Neural cell (in vitro differentiated cells): ENCODE results near the gene ZFR.

Experiments used
- EP300 ChIP-seq: fragments of 450-650 bp; conservative IDR thresholded peaks from 2 replicates; pipeline ENCODE4 v1.6.1; 2014; ENCODE audit warnings: antibody characterized with exemption, mild to moderate bottlenecking, moderate library complexity; ENCODE audit not compliant: poor library complexity, severe bottlenecking
- EZH2 ChIP-seq: fragments of 200-600, 300-800 bp; shearing (Covaris generic), sonication (generic); IDR thresholded peaks from 2 replicates; pipeline ENCODE4 v1.6.1; 2014; ENCODE audit warnings: antibody characterized with exemption, low read length, borderline replicate concordance, mild to moderate bottlenecking; ENCODE audit not compliant: insufficient read depth, poor library complexity, severe bottlenecking
- MXI1 ChIP-seq: fragments of 450-650 bp; conservative IDR thresholded peaks from 2 replicates; pipeline ENCODE4 v1.6.1; 2014; ENCODE audit warnings: antibody characterized with exemption, mild to moderate bottlenecking; ENCODE audit not compliant: poor library complexity, severe bottlenecking
- POLR2AphosphoS5 ChIP-seq: IDR thresholded peaks from 2 replicates; pipeline ENCODE4 v1.6.1; 2012
- RAD21 ChIP-seq: fragments of 450-650 bp; conservative IDR thresholded peaks from 2 replicates; pipeline ENCODE4 v1.6.1; 2014; ENCODE audit warnings: antibody characterized with exemption, mild to moderate bottlenecking, moderate library complexity
- TF ChIP-seq, protein P1 (sequence below): fragments of 450-650 bp; IDR thresholded peaks from 2 replicates; pipeline ENCODE4 v1.5.1; 2014; ENCODE audit warnings: antibody characterized with exemption, mild to moderate bottlenecking, moderate library complexity; ENCODE audit not compliant: poor library complexity, severe bottlenecking
- TF ChIP-seq, protein P2 (sequence below): IDR thresholded peaks from 2 replicates; pipeline ENCODE4 v1.6.1; 2012; ENCODE audit warnings: borderline replicate concordance

DNA sequence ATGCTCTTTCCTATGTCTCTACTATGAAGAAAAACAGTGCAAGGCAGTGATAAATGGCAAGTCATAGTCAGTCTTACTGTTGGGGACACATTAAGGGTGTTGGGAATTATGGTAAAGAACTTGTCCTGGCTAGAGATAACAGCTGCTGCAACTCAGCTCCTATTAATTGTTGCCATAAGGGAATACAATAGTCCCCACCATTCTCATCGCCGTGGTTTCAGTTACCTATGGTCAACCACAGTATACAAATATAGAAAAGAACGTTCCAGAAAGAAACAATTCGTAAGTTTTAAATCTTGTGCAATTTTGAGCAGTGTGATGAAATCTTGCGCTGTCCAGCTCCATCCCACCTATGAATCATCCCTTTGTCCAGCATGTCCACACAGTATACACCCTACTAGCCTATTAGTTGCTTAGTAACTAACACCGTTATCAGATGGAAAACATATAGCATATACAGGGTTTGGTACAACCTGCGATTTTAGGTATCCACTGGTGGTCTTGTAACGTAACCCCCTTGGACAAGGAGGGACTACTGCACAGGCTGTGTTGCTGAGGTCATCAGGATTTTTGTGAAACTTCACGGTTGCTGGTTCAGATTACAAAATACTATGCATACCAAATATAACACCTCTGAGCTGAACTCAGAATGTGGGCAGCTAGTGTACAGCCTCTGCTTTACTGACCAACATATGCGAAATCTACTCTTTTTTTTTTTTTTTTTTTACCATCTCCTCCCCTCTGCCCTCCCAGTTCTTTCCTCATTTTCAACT is 53.5 kb downstream of the ZFR start:
- TF ChIP-seq, protein P1, sequence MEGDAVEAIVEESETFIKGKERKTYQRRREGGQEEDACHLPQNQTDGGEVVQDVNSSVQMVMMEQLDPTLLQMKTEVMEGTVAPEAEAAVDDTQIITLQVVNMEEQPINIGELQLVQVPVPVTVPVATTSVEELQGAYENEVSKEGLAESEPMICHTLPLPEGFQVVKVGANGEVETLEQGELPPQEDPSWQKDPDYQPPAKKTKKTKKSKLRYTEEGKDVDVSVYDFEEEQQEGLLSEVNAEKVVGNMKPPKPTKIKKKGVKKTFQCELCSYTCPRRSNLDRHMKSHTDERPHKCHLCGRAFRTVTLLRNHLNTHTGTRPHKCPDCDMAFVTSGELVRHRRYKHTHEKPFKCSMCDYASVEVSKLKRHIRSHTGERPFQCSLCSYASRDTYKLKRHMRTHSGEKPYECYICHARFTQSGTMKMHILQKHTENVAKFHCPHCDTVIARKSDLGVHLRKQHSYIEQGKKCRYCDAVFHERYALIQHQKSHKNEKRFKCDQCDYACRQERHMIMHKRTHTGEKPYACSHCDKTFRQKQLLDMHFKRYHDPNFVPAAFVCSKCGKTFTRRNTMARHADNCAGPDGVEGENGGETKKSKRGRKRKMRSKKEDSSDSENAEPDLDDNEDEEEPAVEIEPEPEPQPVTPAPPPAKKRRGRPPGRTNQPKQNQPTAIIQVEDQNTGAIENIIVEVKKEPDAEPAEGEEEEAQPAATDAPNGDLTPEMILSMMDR = no peak
- TF ChIP-seq MXI1 = no peak
- TF ChIP-seq EP300 = no peak
- TF ChIP-seq, protein P2, sequence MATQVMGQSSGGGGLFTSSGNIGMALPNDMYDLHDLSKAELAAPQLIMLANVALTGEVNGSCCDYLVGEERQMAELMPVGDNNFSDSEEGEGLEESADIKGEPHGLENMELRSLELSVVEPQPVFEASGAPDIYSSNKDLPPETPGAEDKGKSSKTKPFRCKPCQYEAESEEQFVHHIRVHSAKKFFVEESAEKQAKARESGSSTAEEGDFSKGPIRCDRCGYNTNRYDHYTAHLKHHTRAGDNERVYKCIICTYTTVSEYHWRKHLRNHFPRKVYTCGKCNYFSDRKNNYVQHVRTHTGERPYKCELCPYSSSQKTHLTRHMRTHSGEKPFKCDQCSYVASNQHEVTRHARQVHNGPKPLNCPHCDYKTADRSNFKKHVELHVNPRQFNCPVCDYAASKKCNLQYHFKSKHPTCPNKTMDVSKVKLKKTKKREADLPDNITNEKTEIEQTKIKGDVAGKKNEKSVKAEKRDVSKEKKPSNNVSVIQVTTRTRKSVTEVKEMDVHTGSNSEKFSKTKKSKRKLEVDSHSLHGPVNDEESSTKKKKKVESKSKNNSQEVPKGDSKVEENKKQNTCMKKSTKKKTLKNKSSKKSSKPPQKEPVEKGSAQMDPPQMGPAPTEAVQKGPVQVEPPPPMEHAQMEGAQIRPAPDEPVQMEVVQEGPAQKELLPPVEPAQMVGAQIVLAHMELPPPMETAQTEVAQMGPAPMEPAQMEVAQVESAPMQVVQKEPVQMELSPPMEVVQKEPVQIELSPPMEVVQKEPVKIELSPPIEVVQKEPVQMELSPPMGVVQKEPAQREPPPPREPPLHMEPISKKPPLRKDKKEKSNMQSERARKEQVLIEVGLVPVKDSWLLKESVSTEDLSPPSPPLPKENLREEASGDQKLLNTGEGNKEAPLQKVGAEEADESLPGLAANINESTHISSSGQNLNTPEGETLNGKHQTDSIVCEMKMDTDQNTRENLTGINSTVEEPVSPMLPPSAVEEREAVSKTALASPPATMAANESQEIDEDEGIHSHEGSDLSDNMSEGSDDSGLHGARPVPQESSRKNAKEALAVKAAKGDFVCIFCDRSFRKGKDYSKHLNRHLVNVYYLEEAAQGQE = no peak
- TF ChIP-seq POLR2AphosphoS5 = no peak
- no peak for TF ChIP-seq EZH2
- TF ChIP-seq RAD21 = no peak
